Calu3 (cell line): ENCODE data around the gene USP40. TPM values are rescaled to one million over a fixed set of nuclear protein-coding genes. Genes with fewer than 3 reads are reported as not detected.

ENCODE experiments used
- BruUV-seq: library from RNA; stranded (reverse); fragments of 400-500 nt; replicated peaks from 2 replicates; lab custom pipeline; 2021; lab: Mats Ljungman, UMichigan
- CTCF ChIA-PET: fragments of 300-600 bp; sonication (Branson Sonifier 250); formaldehyde crosslinking; loops from one replicate; lab custom pipeline; 2022; ENCODE audit warnings: antibody characterized with exemption; lab: Charles Lee
- DNase-seq: peaks from one replicate; pipeline ENCODE4 v3.0.0; 2022
- H3K27ac Mint-ChIP-seq: one replicate; pipeline ENCODE4 v1.8.0; 2022; ENCODE audit warnings: mixed read lengths; ENCODE audit not compliant: unreplicated experiment
- H3K27me3 Mint-ChIP-seq: one replicate; pipeline ENCODE4 v1.8.0; 2022; ENCODE audit warnings: mixed read lengths; ENCODE audit not compliant: unreplicated experiment
- H3K36me3 Mint-ChIP-seq: one replicate; pipeline ENCODE4 v1.8.0; 2022; ENCODE audit warnings: mild to moderate bottlenecking, moderate library complexity, mixed read lengths; ENCODE audit not compliant: insufficient read depth, unreplicated experiment
- H3K4me1 Mint-ChIP-seq: one replicate; pipeline ENCODE4 v1.8.0; 2022; ENCODE audit warnings: mild to moderate bottlenecking, low read depth, mixed read lengths; ENCODE audit not compliant: unreplicated experiment
- H3K4me3 Mint-ChIP-seq: one replicate; pipeline ENCODE4 v1.8.0; 2022; ENCODE audit warnings: mild to moderate bottlenecking, low read depth, moderate library complexity, mixed read lengths; ENCODE audit not compliant: unreplicated experiment
- H3K9me3 Mint-ChIP-seq: one replicate; pipeline ENCODE4 v1.8.0; 2022; ENCODE audit warnings: low read depth, mixed read lengths; ENCODE audit not compliant: unreplicated experiment
- intact Hi-C: fragments of 100-400 bp; cut with micrococcal nuclease; formaldehyde crosslinking; loops from one replicate; pipeline ENCODE4 v1.10.0; 2022; ENCODE audit not compliant: unreplicated experiment
- total RNA-seq: library from RNA; stranded (reverse); gene quantifications from 2 replicates; pipeline ENCODE4 v1.2.3, GENCODE V29; 2022
- TF ChIP-seq, protein P1 (sequence below): fragments of 200-600 bp; IDR thresholded peaks from one replicate; pipeline ENCODE4 v1.8.0; 2022; ENCODE audit warnings: antibody characterized with exemption; ENCODE audit not compliant: unreplicated experiment

USP40 gene
- total RNA-seq, 1 experiment from 2014 or later, result 44.2 TPM

- intact Hi-C loops, result no loop called here
- no peaks in the 10 kb centered on the region for H3K9me3 Mint-ChIP-seq
- no TSS peak for BruUV-seq
- CTCF ChIA-PET, result no interaction called here
- peaks cover 19% of the 10 kb centered on the region for H3K36me3 Mint-ChIP-seq
- no peak overlapping the region for H3K4me3 Mint-ChIP-seq
- TF ChIP-seq, protein P1, sequence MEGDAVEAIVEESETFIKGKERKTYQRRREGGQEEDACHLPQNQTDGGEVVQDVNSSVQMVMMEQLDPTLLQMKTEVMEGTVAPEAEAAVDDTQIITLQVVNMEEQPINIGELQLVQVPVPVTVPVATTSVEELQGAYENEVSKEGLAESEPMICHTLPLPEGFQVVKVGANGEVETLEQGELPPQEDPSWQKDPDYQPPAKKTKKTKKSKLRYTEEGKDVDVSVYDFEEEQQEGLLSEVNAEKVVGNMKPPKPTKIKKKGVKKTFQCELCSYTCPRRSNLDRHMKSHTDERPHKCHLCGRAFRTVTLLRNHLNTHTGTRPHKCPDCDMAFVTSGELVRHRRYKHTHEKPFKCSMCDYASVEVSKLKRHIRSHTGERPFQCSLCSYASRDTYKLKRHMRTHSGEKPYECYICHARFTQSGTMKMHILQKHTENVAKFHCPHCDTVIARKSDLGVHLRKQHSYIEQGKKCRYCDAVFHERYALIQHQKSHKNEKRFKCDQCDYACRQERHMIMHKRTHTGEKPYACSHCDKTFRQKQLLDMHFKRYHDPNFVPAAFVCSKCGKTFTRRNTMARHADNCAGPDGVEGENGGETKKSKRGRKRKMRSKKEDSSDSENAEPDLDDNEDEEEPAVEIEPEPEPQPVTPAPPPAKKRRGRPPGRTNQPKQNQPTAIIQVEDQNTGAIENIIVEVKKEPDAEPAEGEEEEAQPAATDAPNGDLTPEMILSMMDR, result no peak
- no peaks in the 10 kb centered on the region for H3K4me1 Mint-ChIP-seq
- no peak overlapping the region for H3K27ac Mint-ChIP-seq
- no peak for DNase-seq
- no peaks in the 10 kb centered on the region for H3K27me3 Mint-ChIP-seq
These were observed 33.6 kb downstream of the USP40 start for GRCh38 chr2:233532971-233533370.

DNA sequence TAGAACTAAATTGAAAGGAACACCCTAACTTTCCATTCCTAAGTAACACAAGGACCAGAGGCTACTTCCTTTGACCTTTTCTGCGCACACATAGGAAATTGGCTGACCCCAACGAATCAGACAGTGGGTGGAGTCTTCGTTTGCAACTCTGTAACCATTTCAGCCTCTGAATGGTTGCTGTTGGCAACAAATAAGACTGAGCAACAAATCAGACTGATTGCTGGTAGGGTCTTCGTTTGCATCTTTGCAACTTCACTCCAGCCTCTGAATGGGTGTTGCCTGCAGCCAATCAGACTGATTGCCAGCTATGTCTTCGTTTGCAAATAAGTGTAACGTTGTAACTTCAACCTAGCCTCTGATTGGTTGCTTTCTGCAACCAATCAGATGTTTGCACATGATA is 34.6 kb downstream of the USP40 start:
- intact Hi-C loops, result no loop called here
- CTCF ChIA-PET, result no interaction called here
- no peak overlapping the region for H3K27ac Mint-ChIP-seq

DNA sequence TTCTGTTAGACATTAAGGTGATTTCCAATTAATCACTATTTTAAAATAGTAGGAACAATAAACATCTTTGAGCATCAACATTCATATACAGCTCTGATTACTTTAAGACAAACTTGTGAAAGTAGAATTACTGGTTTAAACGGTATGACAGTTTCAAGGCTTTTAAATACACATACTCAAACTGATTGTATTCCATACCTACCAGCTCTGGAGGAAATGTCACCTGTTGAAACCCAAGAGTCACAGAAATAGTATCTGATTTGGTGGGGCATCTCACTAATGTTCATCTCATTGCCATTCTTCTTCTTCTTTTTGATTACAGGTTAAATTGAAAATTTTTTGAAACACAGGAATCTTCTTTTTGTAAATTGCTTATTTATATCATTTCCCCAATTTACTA is 36.2 kb downstream of the USP40 start:
- no peaks in the 10 kb centered on the region for H3K4me1 Mint-ChIP-seq
- H3K27ac Mint-ChIP-seq, result no peak overlapping the region
- BruUV-seq, result no TSS peak
- intact Hi-C loops, result no loop called here
- no peaks in the 10 kb centered on the region for H3K27me3 Mint-ChIP-seq
- peaks cover 18% of the 10 kb centered on the region for H3K36me3 Mint-ChIP-seq
- CTCF ChIA-PET, result no interaction called here
- TF ChIP-seq, protein P1, result no peak
- H3K4me3 Mint-ChIP-seq, result no peak overlapping the region
- no peak for DNase-seq
- H3K9me3 Mint-ChIP-seq, result no peaks in the 10 kb centered on the region

More for the DNA sequence above, 34.6 kb downstream of the USP40 start:
- BruUV-seq, result no TSS peak
- no peak for DNase-seq
- no peak overlapping the region for H3K4me3 Mint-ChIP-seq
- peaks cover 22% of the 10 kb centered on the region for H3K36me3 Mint-ChIP-seq
- H3K9me3 Mint-ChIP-seq, result no peaks in the 10 kb centered on the region
- TF ChIP-seq, protein P1, result no peak
- no peaks in the 10 kb centered on the region for H3K27me3 Mint-ChIP-seq
- H3K4me1 Mint-ChIP-seq, result no peaks in the 10 kb centered on the region

DNA sequence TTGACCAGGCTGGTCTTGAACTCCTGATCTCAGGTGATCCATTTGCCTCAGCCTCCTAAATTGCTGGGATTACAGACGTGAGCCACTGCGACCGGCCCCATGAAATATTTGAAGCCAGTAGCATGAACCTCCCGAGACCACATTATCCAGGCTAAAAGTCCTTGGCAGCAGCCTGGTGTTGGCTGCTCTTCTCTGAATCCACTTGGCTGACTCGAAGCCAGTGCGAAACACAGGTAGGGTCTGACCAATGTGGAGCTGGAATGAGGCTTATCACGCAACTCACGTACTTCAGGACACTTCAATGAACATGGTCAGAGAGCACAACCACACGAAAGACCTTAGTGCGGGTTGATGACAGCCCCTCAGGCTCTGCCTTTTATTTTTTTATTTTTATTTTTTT is 38.4 kb downstream of the USP40 start:
- no peak for DNase-seq
- Mint-ChIP-seq H3K4me1 (no peaks in the 10 kb centered on the region), H3K9me3 (no peaks in the 10 kb centered on the region), H3K4me3 (no peak overlapping the region), H3K27me3 (no peaks in the 10 kb centered on the region), H3K36me3 (peaks cover 24% of the 10 kb centered on the region), H3K27ac (no peak overlapping the region)
- TF ChIP-seq, protein P1, result no peak
- no TSS peak for BruUV-seq
- intact Hi-C loops, result no loop called here
- CTCF ChIA-PET, result interaction anchor here (0.6 kb wide), 1 partner anchor 424 kb away, joined by 5 read pairs; no protein-coding TSS in a partner anchor
